PC-3 (cell line): ENCODE data around the gene PTPRR.

Experiments used
- CTCF ChIP-seq: fragments of 300-600 bp; sonication (generic); conservative IDR thresholded peaks from 2 replicates; pipeline ENCODE4 v1.5.1; 2017; ENCODE audit warnings: antibody characterized with exemption, low read depth, mild to moderate bottlenecking, low read length
- EZH2 ChIP-seq: fragments of 300-600 bp; sonication (generic); IDR thresholded peaks from one replicate; pipeline ENCODE4 v1.6.1; 2017; ENCODE audit warnings: antibody characterized with exemption, mild to moderate bottlenecking, low read length; ENCODE audit not compliant: unreplicated experiment

DNA sequence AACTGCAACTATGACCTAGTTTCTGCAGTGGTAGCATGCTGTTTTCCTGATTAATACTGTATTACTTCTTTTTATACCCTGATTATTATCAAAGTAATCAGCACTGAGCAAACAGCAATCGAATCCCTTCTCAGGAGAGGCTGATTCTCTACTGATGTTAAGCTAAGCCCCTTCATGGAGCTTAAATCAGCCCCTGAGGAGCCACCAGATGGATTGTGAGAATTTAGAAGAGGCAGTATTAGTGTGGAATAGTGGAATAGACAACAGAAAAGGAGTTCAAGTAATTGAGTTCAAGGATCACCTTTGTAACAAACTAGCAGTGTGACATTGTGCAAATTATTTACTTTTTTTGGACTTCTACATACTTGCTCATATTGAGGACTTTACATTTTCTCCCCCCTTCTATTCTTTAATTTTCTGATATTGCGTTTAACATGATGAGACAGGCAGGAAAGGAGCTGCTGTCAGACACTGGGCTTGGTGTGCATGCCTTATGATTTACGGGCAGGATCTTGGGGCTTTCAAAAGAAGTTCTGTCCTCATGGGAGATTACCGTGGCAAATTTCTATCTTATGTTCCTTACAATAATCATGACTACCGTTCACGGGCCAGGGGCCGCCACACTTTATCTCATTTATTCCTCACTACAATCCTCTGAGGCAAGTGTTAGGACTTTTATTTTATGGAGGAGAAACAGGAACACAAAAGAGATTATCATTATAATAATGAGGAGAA lies 68.0 kb downstream of the PTPRR start:
- no peak for TF ChIP-seq CTCF
- no peak for TF ChIP-seq EZH2
